ENCODE measurements around the gene RNF19B. TPM values are rescaled to one million over a fixed set of nuclear protein-coding genes. Genes with fewer than 3 reads are reported as not detected.

RNF19B gene
- total RNA-seq, 2 donors from 2014 or later: 11.5 to 31.6 TPM

GRCh38 chr1:32960819-32961355 is 3.7 kb downstream of the RNF19B start:
- no peak for DNase-seq (ENCODE audit: low spot score in 2 of 2)
- ATAC-seq: no peak
- Mint-ChIP-seq H3K36me3 (no peaks in the 10 kb centered on the region), H3K9me3 (no peaks in the 10 kb centered on the region), H3K27ac (no peak overlapping the region)

DNA sequence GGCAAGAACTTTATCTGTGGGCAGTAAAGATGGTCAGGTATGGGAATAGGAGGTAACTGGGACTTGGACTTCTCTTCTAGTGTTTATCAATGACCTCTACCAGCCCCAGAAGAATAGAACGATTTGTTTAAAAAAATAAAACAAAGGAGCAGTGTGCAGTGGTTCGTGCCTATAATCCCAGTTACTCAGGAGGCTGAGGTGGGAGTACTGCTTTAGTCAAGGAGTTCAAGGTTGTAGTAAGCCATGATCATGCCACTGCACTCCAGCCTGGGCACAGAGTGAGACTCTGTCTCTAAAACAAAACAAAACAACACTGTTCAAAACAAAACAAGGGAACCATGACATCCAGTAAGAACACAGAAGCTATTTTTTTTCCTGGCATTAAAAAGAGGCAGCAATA is 4.3 kb downstream of the RNF19B start:
- ATAC-seq (no peak), DNase-seq (ENCODE audit: low spot score in 2 of 2) (no peak)
- no peaks in the 10 kb centered on the region for H3K36me3 Mint-ChIP-seq
- no peak overlapping the region for H3K27ac Mint-ChIP-seq
- no peaks in the 10 kb centered on the region for H3K9me3 Mint-ChIP-seq

DNA sequence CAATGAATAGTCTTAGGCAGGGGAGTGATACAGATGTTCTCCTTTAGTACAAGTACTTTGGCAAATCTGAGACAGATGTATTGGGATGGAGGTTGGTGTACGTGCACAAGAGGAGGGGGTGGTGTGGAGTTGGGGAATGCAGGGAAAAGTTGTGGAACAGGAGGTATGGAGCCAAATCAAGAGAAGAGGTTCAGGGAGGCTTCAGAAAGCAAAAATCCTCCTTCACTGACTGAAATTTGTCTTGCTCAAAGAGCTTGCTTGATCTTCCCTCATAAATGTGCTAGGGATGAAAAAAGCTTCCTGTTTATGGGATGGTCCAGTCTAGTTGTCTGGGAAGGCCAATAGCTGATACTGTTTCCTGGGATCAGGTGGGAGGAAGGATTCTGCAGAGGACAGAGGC is 5.8 kb downstream of the RNF19B start:
- no peak overlapping the region for H3K27ac Mint-ChIP-seq
- DNase-seq (ENCODE audit: low spot score in 2 of 2) (no peak), ATAC-seq (no peak)
- no peaks in the 10 kb centered on the region for H3K36me3 Mint-ChIP-seq
- no peaks in the 10 kb centered on the region for H3K9me3 Mint-ChIP-seq

GRCh38 chr1:32957017-32957416 is 7.6 kb downstream of the RNF19B start:
- ATAC-seq: no peak
- no peaks in the 10 kb centered on the region for H3K9me3 Mint-ChIP-seq
- no peak for DNase-seq (ENCODE audit: low spot score in 2 of 2)
- H3K36me3 Mint-ChIP-seq: peaks cover 0 to 4% of the 10 kb centered on the region in 2 donors
- H3K27ac Mint-ChIP-seq: peak overlapping the region in 1 of 2 donors; percentile 47

GRCh38 chr1:32954168-32954567 is 10.4 kb downstream of the RNF19B start:
- DNase-seq (ENCODE audit: low spot score in 2 of 2): no peak
- H3K9me3 Mint-ChIP-seq: no peaks in the 10 kb centered on the region
- peak in 1 of 2 donors; percentile 71 for ATAC-seq
- peaks cover 0 to 4% of the 10 kb centered on the region in 2 donors for H3K36me3 Mint-ChIP-seq
- no peak overlapping the region for H3K27ac Mint-ChIP-seq

DNA sequence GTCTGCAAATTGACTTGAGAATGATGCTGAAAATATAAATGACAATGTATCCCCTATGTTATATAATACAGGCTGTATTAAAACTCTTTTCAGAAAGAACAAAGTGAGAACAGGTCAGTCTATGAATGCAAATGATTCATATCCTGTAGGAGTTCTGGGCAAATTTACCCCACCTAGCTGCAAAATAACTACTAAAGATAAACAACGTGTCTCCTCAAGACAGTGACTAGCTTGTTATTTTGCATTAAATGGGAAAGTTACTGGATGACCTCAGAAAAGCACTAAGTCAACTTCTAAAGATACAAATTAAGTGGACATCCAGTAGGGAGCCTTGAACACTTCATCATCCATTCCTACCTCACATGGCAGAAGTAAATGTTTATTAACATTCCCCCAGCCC is 11.1 kb downstream of the RNF19B start:
- Mint-ChIP-seq H3K9me3 (no peaks in the 10 kb centered on the region), H3K27ac (no peak overlapping the region), H3K36me3 (peaks cover 0 to 4% of the 10 kb centered on the region in 2 donors)
- no peak for DNase-seq (ENCODE audit: low spot score in 2 of 2)
- peak in 1 of 2 donors; percentile 11 for ATAC-seq

GRCh38 chr1:32949519-32949918 is 15.1 kb downstream of the RNF19B start:
- DNase-seq (ENCODE audit: low spot score in 2 of 2) (no peak), ATAC-seq (no peak)
- Mint-ChIP-seq H3K36me3 (peaks cover 0 to 5% of the 10 kb centered on the region in 2 donors), H3K9me3 (no peaks in the 10 kb centered on the region), H3K27ac (no peak overlapping the region)

GRCh38 chr1:32948905-32949304 is 15.7 kb downstream of the RNF19B start:
- no peaks in the 10 kb centered on the region for H3K9me3 Mint-ChIP-seq
- H3K27ac Mint-ChIP-seq: no peak overlapping the region
- no peak for DNase-seq (ENCODE audit: low spot score in 2 of 2)
- ATAC-seq: no peak
- peaks cover 0 to 12% of the 10 kb centered on the region in 2 donors for H3K36me3 Mint-ChIP-seq

- peaks cover 0 to 15% of the 10 kb centered on the region in 2 donors for H3K36me3 Mint-ChIP-seq
- DNase-seq (ENCODE audit: low spot score in 2 of 2) (no peak), ATAC-seq (no peak)
- no peak overlapping the region for H3K27ac Mint-ChIP-seq
- no peaks in the 10 kb centered on the region for H3K9me3 Mint-ChIP-seq
Measured at GRCh38 chr1:32948390-32948722, 16.3 kb downstream of the RNF19B start.

DNA sequence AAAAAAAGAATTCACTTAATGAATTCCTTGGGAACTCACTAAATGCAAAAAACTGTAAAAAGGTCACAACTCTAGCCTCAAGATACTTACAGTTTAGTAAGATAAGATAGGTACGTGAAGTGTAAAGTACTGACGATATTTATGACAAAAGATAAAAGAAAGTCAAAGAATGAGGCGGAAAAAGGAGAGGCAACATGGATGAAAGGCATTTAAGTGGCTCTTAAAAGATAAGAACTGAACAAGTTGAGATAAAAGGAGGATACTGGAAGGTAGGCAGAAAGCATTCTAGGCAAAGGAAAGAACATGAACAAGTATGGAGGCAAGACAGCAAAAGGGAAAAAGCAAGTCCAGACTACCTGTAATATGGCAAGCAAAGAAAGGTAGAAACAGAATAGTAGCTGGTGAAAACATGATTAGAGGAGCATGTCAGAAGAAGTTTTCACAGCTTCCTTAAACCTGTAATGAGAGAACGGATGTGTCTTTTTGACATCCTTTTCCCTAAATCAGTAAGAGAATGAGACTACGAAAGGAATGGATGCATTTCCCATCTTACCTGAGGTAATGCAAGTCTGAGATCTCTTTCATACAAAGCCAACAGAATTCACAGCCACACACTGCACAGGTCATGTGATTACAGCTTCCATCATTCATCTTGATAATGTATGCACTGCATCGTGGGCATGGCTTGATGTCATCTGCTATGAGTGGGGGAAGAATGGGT is 16.8 kb downstream of the RNF19B start:
- ATAC-seq (no peak), DNase-seq (ENCODE audit: low spot score in 2 of 2) (no peak)
- Mint-ChIP-seq H3K9me3 (no peaks in the 10 kb centered on the region), H3K36me3 (peaks cover 0 to 16% of the 10 kb centered on the region in 2 donors), H3K27ac (no peak overlapping the region)

DNA sequence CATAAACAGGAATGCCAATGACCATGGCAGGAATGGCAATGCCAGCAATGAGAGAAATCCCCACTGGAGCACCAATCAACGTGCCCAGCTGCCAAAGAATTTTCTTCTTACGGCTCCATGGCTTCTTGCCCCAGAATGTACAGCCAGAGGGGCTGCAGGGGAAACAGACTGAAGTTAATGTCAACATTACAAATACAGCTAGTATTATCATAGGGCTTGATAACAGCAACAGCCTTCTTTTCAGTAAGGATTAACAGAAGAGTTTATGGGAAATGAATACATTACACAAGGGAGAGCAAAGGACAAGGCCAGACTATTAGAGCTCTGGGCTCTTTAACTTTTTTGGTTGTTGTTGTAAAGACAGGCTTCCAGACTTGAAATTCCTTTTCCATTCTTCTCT is 18.2 kb downstream of the RNF19B start:
- Mint-ChIP-seq H3K36me3 (peaks cover 0 to 16% of the 10 kb centered on the region in 2 donors), H3K27ac (no peak overlapping the region)
- ATAC-seq: no peak

GRCh38 chr1:32944180-32944579 is 20.4 kb downstream of the RNF19B start:
- ATAC-seq: no peak
- Mint-ChIP-seq H3K9me3 (no peaks in the 10 kb centered on the region), H3K36me3 (peaks cover 0 to 16% of the 10 kb centered on the region in 2 donors), H3K27ac (peak overlapping the region in 1 of 2 donors; percentile 4)
- no peak for DNase-seq (ENCODE audit: low spot score in 2 of 2)

More for the DNA sequence above, 18.2 kb downstream of the RNF19B start:
- no peak for DNase-seq (ENCODE audit: low spot score in 2 of 2)
- no peaks in the 10 kb centered on the region for H3K9me3 Mint-ChIP-seq

DNA sequence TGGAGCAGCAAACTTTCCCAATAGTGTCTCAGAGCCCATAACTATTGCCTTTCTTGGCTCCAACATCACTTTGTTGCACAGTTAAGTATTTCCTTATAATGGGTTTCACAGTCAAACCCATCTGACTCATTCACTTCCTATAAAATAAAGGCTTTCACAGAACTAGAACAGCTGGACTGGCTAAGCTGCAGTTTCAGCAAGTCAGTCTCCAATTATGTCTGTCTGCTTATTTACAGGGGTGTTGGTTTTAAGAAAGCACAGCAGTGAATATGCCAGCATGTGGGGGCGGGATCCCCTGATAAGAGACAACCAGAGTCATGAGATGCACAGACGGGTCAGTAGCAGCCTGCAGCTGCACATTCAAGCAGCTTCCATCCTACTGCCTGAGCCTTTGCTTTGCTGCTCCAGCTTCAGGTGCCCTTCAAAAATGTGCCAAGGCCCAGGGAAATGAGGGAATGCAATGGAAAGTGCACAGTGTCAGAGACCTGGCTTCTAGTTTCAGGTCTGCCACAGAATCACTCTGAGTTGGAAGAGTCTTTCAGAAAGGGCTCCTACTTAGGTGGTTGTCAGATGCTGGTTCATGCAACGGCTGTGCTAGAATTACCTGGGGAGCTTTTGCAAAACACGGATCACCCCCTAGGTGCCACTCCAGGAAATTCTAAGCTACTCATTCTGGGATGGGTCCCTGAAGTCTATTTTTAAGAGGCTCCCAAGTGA is 24.8 kb downstream of the RNF19B start:
- peaks cover 0 to 22% of the 10 kb centered on the region in 2 donors for H3K36me3 Mint-ChIP-seq
- DNase-seq (ENCODE audit: low spot score in 2 of 2) (peak in 1 of 2 donors; percentile 17), ATAC-seq (peak; percentile 74 to 83)
- peak overlapping the region; percentile 46 to 65 for H3K27ac Mint-ChIP-seq
- H3K9me3 Mint-ChIP-seq: no peaks in the 10 kb centered on the region

DNA sequence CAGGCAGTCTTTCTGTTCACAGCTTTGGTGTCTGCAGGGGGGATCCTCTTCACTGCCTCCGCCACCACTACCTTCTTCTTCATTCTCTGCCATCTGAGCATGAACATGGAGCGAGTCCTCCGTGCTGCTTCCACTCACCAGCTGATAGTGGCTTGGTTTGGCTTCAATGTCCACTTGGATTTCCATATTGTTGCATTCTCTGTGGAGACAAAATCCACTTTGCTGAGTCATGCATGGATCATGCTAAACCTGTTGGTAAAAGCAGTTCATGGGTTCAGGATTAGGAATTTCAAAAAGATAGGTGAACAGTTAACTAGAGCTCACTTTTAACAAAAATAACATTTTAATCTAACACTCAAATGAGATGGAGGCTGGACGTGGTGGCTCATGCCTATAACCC is 27.5 kb downstream of the RNF19B start:
- no peak for DNase-seq (ENCODE audit: low spot score in 2 of 2)
- Mint-ChIP-seq H3K9me3 (no peaks in the 10 kb centered on the region), H3K36me3 (peaks cover 0 to 6% of the 10 kb centered on the region in 2 donors), H3K27ac (peak overlapping the region; percentile 51 to 57)
- no peak for ATAC-seq

GRCh38 chr1:32934535-32934934 is 30.1 kb downstream of the RNF19B start:
- Mint-ChIP-seq H3K9me3 (no peaks in the 10 kb centered on the region), H3K27ac (no peak overlapping the region), H3K36me3 (peaks cover 0 to 6% of the 10 kb centered on the region in 2 donors)
- no peak for DNase-seq (ENCODE audit: low spot score in 2 of 2)
- no peak for ATAC-seq

DNA sequence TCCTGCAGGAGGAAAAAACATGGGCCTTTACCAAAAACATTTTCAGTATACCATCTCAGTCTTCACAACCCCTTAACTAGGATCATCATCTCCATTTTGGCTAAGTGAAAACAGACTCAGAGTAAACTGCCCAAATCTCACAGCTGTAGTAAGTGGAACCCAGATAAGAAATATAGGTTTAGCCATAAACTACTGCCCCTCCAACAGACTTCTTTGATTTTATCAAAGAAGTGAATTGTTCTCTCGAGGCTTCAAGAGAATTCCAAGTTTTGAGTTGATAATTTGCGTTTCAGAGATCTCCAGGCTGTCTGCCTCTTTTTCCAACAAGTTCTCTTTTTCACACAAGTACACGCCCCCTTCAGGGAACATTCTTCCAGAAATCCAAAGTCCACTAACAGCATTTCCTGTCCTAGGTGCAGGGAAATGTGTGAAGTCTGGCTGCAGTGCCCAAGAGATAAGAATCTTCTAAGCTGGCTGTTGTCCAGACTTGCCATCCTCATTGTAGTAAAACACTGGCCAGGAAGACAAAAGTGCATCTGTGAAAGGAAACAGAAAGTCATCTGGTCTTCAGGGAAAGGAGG is 30.8 kb downstream of the RNF19B start:
- Mint-ChIP-seq H3K36me3 (peaks cover 0 to 6% of the 10 kb centered on the region in 2 donors), H3K9me3 (no peaks in the 10 kb centered on the region), H3K27ac (no peak overlapping the region)
- no peak for ATAC-seq
- no peak for DNase-seq (ENCODE audit: low spot score in 2 of 2)

GRCh38 chr1:32931760-32932159 is 32.8 kb downstream of the RNF19B start:
- H3K9me3 Mint-ChIP-seq: no peaks in the 10 kb centered on the region
- no peak overlapping the region for H3K27ac Mint-ChIP-seq
- ATAC-seq: no peak
- H3K36me3 Mint-ChIP-seq: peaks cover 0 to under 1% of the 10 kb centered on the region in 2 donors
- DNase-seq (ENCODE audit: low spot score in 2 of 2): no peak

Data from activated naive CD4-positive, alpha-beta T cell treated with anti-CD3 and anti-CD28 coated beads, Interleukin-2, amount 50 U/mL, for 72 hours (primary cell).